Loucy (cell line): ENCODE measurements around the gene GFPT2.

ENCODE experiments used
- CTCF ChIP-seq: fragments of 200-600 bp; sonication (generic); conservative IDR thresholded peaks from 2 replicates; pipeline ENCODE4 v1.5.1; 2014; ENCODE audit warnings: mild to moderate bottlenecking, antibody characterized with exemption, low read length
- EZH2phosphoT487 ChIP-seq: fragments of 200-600 bp; IDR thresholded peaks from 2 replicates; pipeline ENCODE4 v1.6.1; 2018; ENCODE audit warnings: antibody characterized with exemption, mild to moderate bottlenecking, moderate library complexity, borderline replicate concordance

DNA sequence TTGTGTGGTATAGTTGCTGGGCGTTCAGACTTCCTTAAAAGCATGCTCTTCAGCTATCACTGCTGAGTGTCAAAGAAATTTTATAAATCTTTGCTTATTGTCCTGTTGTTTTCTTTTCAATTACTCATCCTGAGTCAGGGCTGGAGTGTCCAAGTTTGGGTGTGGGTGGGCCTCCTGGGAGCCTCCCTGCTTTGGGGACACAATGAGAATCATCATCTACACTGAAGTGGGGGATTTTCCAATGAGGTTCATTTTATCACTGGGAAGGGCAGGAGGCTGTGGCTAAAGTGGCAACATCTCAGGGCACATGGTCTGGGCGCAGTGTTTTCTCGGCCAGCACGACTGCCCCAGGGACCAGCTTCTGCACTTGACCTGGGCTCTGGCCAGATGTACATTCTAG lies 19.5 kb downstream of the GFPT2 start:
- TF ChIP-seq CTCF, result no peak
- no peak for TF ChIP-seq EZH2phosphoT487
